Bronchial epithelial cell (primary cell): Measurements from ENCODE around the gene KCNJ10. TPM values are rescaled to one million over a fixed set of nuclear protein-coding genes. Genes with fewer than 3 reads are reported as not detected.

ENCODE experiments used
- DNase-seq: peaks from one replicate; pipeline ENCODE4 v3.0.0-alpha.2; 2010; ENCODE audit warnings: low read depth
- FAIRE-seq: peaks from 2 replicates; lab custom pipeline; 2011; peaks lifted over from hg19 to GRCh38; lab: Jason Lieb, UNC
- H3K27me3 ChIP-seq: 2 replicates; pipeline ENCODE4 v1.5.1; 2011; ENCODE audit warnings: low read length; ENCODE audit not compliant: control insufficient read depth, insufficient read depth
- H3K36me3 ChIP-seq: 2 replicates; pipeline ENCODE4 v1.5.1; 2011; ENCODE audit warnings: low read length; ENCODE audit not compliant: control insufficient read depth, insufficient read depth
- H3K4me3 ChIP-seq: 2 replicates; pipeline ENCODE4 v1.5.1; 2011; ENCODE audit warnings: mild to moderate bottlenecking, low read depth, low read length, control low read depth
- total RNA-seq: library from RNA; depleted of rRNA; stranded (reverse); fragments of >200 nt; gene quantifications from 2 replicates; pipeline ENCODE4 v1.2.1, GENCODE V29; 2014
- TF ChIP-seq, protein P1 (sequence below): IDR thresholded peaks from 2 replicates; pipeline ENCODE4 v1.5.1; 2011; ENCODE audit warnings: mild to moderate bottlenecking, moderate library complexity, low read length, control low read depth, inconsistent platforms; ENCODE audit not compliant: insufficient read depth, severe bottlenecking

KCNJ10 gene
- total RNA-seq, 1 donor from 2014 or later, result not detected

DNA sequence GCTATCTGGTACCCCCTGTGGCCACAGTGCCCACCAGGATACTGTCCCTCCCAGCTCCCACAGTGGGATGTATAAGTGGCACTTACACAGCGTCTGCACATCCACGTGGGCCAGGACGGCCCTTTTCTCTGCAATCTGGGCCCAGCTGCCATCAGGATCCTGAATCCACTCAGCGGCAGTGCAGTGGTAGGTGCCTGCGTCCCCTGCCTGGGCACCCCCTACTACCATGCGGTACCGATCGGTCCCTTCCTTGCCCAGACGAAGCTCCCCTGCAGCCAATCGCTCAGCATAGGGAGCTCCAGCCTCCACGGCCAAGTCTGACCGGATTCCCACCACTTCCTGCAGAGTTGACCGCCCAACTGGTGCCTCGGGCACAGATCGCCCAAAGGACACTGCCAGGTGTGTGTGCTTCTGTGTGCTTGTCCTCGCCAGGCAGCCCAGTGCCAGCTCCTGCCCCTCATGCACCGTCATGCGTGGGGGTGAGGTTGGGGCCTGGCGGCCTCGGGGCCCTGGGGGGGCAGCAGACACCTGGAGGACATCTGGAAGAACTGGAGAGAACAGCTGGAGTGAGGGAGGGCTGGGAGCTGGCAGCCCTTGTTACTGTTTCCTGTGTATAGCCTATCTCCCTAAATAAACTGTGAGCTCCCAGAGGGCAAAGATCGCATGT is 23.8 kb upstream of the KCNJ10 start:
- TF ChIP-seq, protein P1, sequence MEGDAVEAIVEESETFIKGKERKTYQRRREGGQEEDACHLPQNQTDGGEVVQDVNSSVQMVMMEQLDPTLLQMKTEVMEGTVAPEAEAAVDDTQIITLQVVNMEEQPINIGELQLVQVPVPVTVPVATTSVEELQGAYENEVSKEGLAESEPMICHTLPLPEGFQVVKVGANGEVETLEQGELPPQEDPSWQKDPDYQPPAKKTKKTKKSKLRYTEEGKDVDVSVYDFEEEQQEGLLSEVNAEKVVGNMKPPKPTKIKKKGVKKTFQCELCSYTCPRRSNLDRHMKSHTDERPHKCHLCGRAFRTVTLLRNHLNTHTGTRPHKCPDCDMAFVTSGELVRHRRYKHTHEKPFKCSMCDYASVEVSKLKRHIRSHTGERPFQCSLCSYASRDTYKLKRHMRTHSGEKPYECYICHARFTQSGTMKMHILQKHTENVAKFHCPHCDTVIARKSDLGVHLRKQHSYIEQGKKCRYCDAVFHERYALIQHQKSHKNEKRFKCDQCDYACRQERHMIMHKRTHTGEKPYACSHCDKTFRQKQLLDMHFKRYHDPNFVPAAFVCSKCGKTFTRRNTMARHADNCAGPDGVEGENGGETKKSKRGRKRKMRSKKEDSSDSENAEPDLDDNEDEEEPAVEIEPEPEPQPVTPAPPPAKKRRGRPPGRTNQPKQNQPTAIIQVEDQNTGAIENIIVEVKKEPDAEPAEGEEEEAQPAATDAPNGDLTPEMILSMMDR, result no peak
- DNase-seq (no peak), FAIRE-seq (no peak)

DNA sequence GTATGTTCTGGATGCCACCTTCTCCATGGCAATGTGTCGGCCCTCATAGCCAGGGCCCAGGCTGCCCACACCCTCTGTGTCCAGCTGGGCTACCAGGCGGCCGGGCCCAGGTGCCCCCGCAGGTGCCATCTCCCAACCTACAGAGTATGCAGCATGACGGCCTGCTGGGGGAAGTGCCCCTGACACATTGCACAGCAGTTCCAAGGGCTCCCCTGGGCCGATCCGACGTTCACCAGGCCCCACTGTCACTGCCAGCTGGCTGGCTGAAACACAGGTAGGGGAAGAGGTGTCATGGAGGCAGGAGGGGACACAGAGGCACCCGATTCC is 23.1 kb upstream of the KCNJ10 start:
- H3K27me3 ChIP-seq, result no peaks in the 10 kb centered on the region
- TF ChIP-seq, protein P1, result no peak
- H3K4me3 ChIP-seq, result no peak overlapping the region
- peaks cover 15% of the 10 kb centered on the region for H3K36me3 ChIP-seq
- DNase-seq (no peak), FAIRE-seq (no peak)

More for the DNA sequence above, 23.8 kb upstream of the KCNJ10 start:
- no peaks in the 10 kb centered on the region for H3K27me3 ChIP-seq
- peaks cover 14% of the 10 kb centered on the region for H3K36me3 ChIP-seq
- H3K4me3 ChIP-seq, result no peak overlapping the region

DNA sequence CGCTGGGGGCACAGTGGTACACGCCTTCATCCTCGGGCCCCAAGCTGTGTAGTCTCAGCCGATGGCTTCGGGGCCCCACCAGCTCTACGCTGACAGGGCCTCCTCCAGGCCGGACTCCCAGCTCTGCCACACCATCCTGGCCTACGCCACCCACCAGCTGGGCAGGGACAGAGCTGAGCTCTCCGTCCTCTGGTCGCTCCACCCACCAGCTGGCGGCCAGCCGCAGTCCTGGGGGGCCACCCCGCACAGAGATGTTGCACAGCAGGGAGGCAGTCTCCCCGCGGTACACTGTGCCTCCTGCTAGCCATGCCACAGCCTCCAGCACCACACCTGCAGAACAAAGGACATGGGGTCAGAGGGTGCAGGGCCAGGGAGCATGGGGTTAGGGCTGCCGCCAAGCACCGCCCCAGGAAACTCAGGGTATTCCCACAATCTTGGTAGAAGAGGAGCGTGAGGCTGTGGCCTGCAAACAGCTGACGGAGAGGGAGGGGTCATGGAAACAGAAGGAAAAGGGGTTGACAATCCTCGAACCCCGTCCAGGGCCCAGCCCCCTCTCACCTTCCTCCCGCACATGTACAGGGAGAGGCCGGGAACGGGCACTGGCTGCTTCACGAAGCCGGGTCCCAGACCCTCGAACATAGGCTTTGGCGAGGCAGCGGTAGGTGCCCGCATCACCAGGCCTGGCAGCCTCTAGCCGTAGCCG is 22.6 kb upstream of the KCNJ10 start:
- DNase-seq, result no peak
- Histone ChIP-seq H3K27me3 (no peaks in the 10 kb centered on the region), H3K4me3 (no peak overlapping the region), H3K36me3 (peaks cover 15% of the 10 kb centered on the region)
- no peak for FAIRE-seq
- TF ChIP-seq, protein P1, result no peak

DNA sequence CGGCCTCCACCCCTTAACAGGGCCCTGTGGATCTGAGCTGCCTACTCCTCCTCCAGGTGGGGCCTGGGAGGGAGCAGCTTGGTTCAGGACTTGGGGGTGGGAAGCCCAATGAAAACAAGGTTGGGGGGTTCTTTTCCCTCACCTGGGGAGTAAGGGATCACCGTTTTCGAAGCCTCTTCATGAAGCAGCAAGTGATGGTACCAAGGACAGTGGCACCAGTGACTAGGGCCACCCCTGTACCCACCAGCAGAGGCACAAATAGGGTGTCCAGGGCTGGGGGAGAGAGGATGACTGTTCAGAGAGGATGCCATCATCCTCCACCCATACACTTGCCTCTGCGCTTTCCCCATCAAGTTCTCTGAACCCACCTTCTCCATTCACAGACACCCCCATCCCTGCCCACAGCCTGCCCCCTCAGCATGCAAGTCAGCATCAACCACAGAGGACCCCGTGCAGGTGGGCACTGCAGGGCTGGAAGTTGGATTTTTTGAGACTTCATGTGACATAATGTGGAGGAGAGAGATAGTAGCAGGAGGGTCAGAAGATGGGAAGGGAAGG is 21.8 kb upstream of the KCNJ10 start:
- Histone ChIP-seq H3K27me3 (no peaks in the 10 kb centered on the region), H3K4me3 (no peak overlapping the region), H3K36me3 (peaks cover 15% of the 10 kb centered on the region)
- TF ChIP-seq, protein P1, result no peak
- no peak for DNase-seq
- FAIRE-seq, result peak; percentile 36

DNA sequence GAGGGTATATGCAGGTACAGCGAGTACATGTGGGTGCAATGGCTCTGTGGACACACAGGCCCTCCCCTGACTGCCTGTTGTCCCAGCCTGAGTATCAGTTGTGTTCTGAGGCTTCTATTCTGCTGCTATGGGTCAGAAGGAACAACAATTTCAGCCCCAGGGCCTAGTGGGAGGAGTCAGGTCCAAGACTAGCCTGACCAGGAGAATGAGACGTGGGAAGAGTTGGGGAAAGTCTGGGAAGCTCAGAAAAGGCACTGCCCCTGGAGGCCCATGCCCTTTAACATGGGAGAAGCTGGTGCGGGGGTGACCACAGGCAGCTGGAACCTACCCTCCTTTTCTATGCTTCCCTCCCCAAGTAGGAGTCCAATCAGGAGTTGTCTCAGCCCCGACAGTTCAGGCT is 20.8 kb upstream of the KCNJ10 start:
- no peak for FAIRE-seq
- H3K27me3 ChIP-seq, result no peaks in the 10 kb centered on the region
- TF ChIP-seq, protein P1, result no peak
- H3K4me3 ChIP-seq, result no peak overlapping the region
- DNase-seq, result no peak
- peaks cover 15% of the 10 kb centered on the region for H3K36me3 ChIP-seq
